HEK293 (cell line): ENCODE measurements around the gene CSPG4.

Experiments used
- BCL11A ChIP-seq: fragments of 450-650 bp; formaldehyde crosslinking; IDR thresholded peaks from 2 replicates; pipeline ENCODE4 v1.5.1; 2016; ENCODE audit warnings: low read depth, missing biosample characterization, missing genetic modification characterization
- CTCF ChIP-seq: fragments of 450-650 bp; formaldehyde crosslinking; IDR thresholded peaks from 2 replicates; pipeline ENCODE4 v1.5.1; 2016; ENCODE audit warnings: missing biosample characterization, missing genetic modification characterization
- HOXA7 ChIP-seq: sonication (generic); formaldehyde crosslinking; IDR thresholded peaks from 2 replicates; pipeline ENCODE4 v1.8.1; 2022; ENCODE audit warnings: missing genetic modification reagents, borderline replicate concordance
- HOXD13 ChIP-seq: sonication (generic); formaldehyde crosslinking; IDR thresholded peaks from 2 replicates; pipeline ENCODE4 v1.8.0; 2022; ENCODE audit warnings: missing genetic modification reagents, borderline replicate concordance
- KLF9 ChIP-seq: fragments of 450-650 bp; formaldehyde crosslinking; IDR thresholded peaks from 2 replicates; pipeline ENCODE4 v1.5.1; 2016; ENCODE audit warnings: missing biosample characterization, missing genetic modification characterization, low read depth
- SP2 ChIP-seq: fragments of 450-650 bp; formaldehyde crosslinking; IDR thresholded peaks from 2 replicates; pipeline ENCODE4 v1.5.1; 2016; ENCODE audit warnings: missing biosample characterization, missing genetic modification characterization
- SP7 ChIP-seq: fragments of 450-650 bp; formaldehyde crosslinking; IDR thresholded peaks from 2 replicates; pipeline ENCODE4 v1.5.1; 2016; ENCODE audit warnings: missing biosample characterization, missing genetic modification characterization
- YY1 ChIP-seq: fragments of 450-650 bp; formaldehyde crosslinking; IDR thresholded peaks from 2 replicates; pipeline ENCODE4 v1.5.1; 2018; ENCODE audit warnings: missing biosample characterization, missing genetic modification characterization
- ZBTB44 ChIP-seq: fragments of 450-650 bp; IDR thresholded peaks from 2 replicates; pipeline ENCODE4 v1.5.1; 2018; ENCODE audit warnings: missing biosample characterization, mild to moderate bottlenecking, missing genetic modification characterization
- ZBTB48 ChIP-seq: fragments of 450-650 bp; formaldehyde crosslinking; IDR thresholded peaks from 2 replicates; pipeline ENCODE4 v1.5.1; 2016; ENCODE audit warnings: missing biosample characterization, missing genetic modification characterization
- ZBTB8A ChIP-seq: fragments of 450-650 bp; formaldehyde crosslinking; IDR thresholded peaks from 2 replicates; pipeline ENCODE4 v1.5.1; 2016; ENCODE audit warnings: missing biosample characterization, missing genetic modification characterization
- ZFP69B ChIP-seq: fragments of 450-650 bp; formaldehyde crosslinking; IDR thresholded peaks from 2 replicates; pipeline ENCODE4 v1.5.1; 2016; ENCODE audit warnings: missing biosample characterization, missing genetic modification characterization
- ZNF112 ChIP-seq: fragments of 450-650 bp; formaldehyde crosslinking; IDR thresholded peaks from 2 replicates; pipeline ENCODE4 v1.5.0; 2017; ENCODE audit warnings: missing biosample characterization, missing genetic modification characterization
- ZNF148 ChIP-seq: fragments of 450-650 bp; formaldehyde crosslinking; IDR thresholded peaks from 2 replicates; pipeline ENCODE4 v1.5.0; 2017; ENCODE audit warnings: missing biosample characterization, missing genetic modification characterization, borderline replicate concordance
- ZNF2 ChIP-seq: fragments of 450-650 bp; formaldehyde crosslinking; IDR thresholded peaks from 2 replicates; pipeline ENCODE4 v1.5.1; 2016; ENCODE audit warnings: missing biosample characterization, missing genetic modification characterization
- ZNF211 ChIP-seq: fragments of 450-650 bp; formaldehyde crosslinking; IDR thresholded peaks from 2 replicates; pipeline ENCODE4 v1.5.1; 2016; ENCODE audit warnings: low read depth, missing biosample characterization, missing genetic modification characterization
- ZNF292 ChIP-seq: fragments of 450-650 bp; formaldehyde crosslinking; IDR thresholded peaks from 2 replicates; pipeline ENCODE4 v1.5.1; 2016; ENCODE audit warnings: low read depth, missing biosample characterization, missing genetic modification characterization, borderline replicate concordance
- ZNF324 ChIP-seq: fragments of 450-650 bp; formaldehyde crosslinking; IDR thresholded peaks from 2 replicates; pipeline ENCODE4 v1.5.1; 2016; ENCODE audit warnings: missing biosample characterization, missing genetic modification characterization
- ZNF335 ChIP-seq: fragments of 450-650 bp; formaldehyde crosslinking; conservative IDR thresholded peaks from 2 replicates; pipeline ENCODE4 v1.5.1; 2016; ENCODE audit warnings: missing biosample characterization, missing genetic modification characterization
- ZNF341 ChIP-seq: fragments of 450-650 bp; formaldehyde crosslinking; IDR thresholded peaks from 2 replicates; pipeline ENCODE4; 2016; ENCODE audit warnings: low read depth, missing biosample characterization, missing genetic modification characterization
- ZNF354C ChIP-seq: fragments of 450-650 bp; formaldehyde crosslinking; IDR thresholded peaks from 2 replicates; pipeline ENCODE4 v1.5.1; 2016; ENCODE audit warnings: missing biosample characterization, missing genetic modification characterization, low read depth, borderline replicate concordance
- ZNF416 ChIP-seq: fragments of 450-650 bp; formaldehyde crosslinking; IDR thresholded peaks from 2 replicates; pipeline ENCODE4 v1.5.1; 2016; ENCODE audit warnings: missing biosample characterization, missing genetic modification characterization
- ZNF426 ChIP-seq: fragments of 450-650 bp; formaldehyde crosslinking; IDR thresholded peaks from 2 replicates; pipeline ENCODE4 v1.5.1; 2017; ENCODE audit warnings: missing biosample characterization, missing genetic modification characterization, mild to moderate bottlenecking, inconsistent platforms, moderate library complexity
- ZNF529 ChIP-seq: fragments of 450-650 bp; formaldehyde crosslinking; IDR thresholded peaks from 2 replicates; pipeline ENCODE4 v1.5.1; 2017; ENCODE audit warnings: missing genetic modification characterization, missing biosample characterization; ENCODE audit not compliant: insufficient replicate concordance
- ZNF558 ChIP-seq: fragments of 450-650 bp; formaldehyde crosslinking; IDR thresholded peaks from 2 replicates; pipeline ENCODE4 v1.5.1; 2016; ENCODE audit warnings: missing biosample characterization, missing genetic modification characterization
- ZNF560 ChIP-seq: fragments of 450-650 bp; formaldehyde crosslinking; IDR thresholded peaks from 2 replicates; pipeline ENCODE4 v1.5.1; 2017; ENCODE audit warnings: missing biosample characterization, missing genetic modification characterization, borderline replicate concordance
- ZNF629 ChIP-seq: fragments of 450-650 bp; formaldehyde crosslinking; IDR thresholded peaks from 2 replicates; pipeline ENCODE4 v1.5.1; 2017; ENCODE audit warnings: missing biosample characterization, missing genetic modification characterization
- ZNF645 ChIP-seq: fragments of 450-650 bp; formaldehyde crosslinking; IDR thresholded peaks from 2 replicates; pipeline ENCODE4; 2016; ENCODE audit warnings: missing biosample characterization, missing genetic modification characterization
- ZNF677 ChIP-seq: fragments of 450-650 bp; IDR thresholded peaks from 2 replicates; pipeline ENCODE4 v1.5.0; 2018; ENCODE audit warnings: missing biosample characterization, mild to moderate bottlenecking, missing genetic modification characterization, moderate library complexity
- ZNF747 ChIP-seq: fragments of 450-650 bp; formaldehyde crosslinking; IDR thresholded peaks from 2 replicates; pipeline ENCODE4 v1.5.1; 2016; ENCODE audit warnings: missing biosample characterization, missing genetic modification characterization
- ZNF792 ChIP-seq: fragments of 450-650 bp; formaldehyde crosslinking; IDR thresholded peaks from 2 replicates; pipeline ENCODE4 v1.5.1; 2016; ENCODE audit warnings: missing biosample characterization, missing genetic modification characterization
- ZSCAN23 ChIP-seq: fragments of 450-650 bp; formaldehyde crosslinking; IDR thresholded peaks from 2 replicates; pipeline ENCODE4 v1.5.1; 2016; ENCODE audit warnings: missing biosample characterization, missing genetic modification characterization
- ZSCAN30 ChIP-seq: fragments of 450-650 bp; IDR thresholded peaks from 2 replicates; pipeline ENCODE4 v1.5.1; 2018; ENCODE audit warnings: missing biosample characterization, mild to moderate bottlenecking, missing genetic modification characterization, moderate library complexity
- ZXDB ChIP-seq: fragments of 450-650 bp; formaldehyde crosslinking; IDR thresholded peaks from 2 replicates; pipeline ENCODE4 v1.5.1; 2016; ENCODE audit warnings: missing biosample characterization, missing genetic modification characterization

Gene CSPG4

GRCh38 chr15:75625542-75626347 lies 86.9 kb downstream of the CSPG4 start, which contains the start of gene SNUPN (continued):
- TF ChIP-seq ZNF645 (no peak), ZSCAN23 (tag by site-specific recombination) (no peak), KLF9 (peak; percentile 84), ZNF354C (tag by site-specific recombination) (no peak), SP2 (tag by site-specific recombination) (peak; percentile 99), SP7 (peak; percentile 92), ZNF341 (tag by site-specific recombination) (peak; percentile 94), ZNF560 (tag by site-specific recombination) (no peak), ZNF148 (no peak; the same call in 1 of the 2 replicates), ZNF2 (tag by site-specific recombination) (peak; percentile 64; the same call in 1 of the 2 replicates), ZBTB48 (tag by site-specific recombination) (peak; percentile 93), YY1 (tag by site-specific recombination) (0 out of 2 replicates have a peak, but pooled peaks have one; percentile 3), ZNF292 (tag by site-specific recombination) (no peak), ZNF677 (peak; percentile 54; the same call in 1 of the 2 replicates), BCL11A (tag by site-specific recombination) (peak; percentile 94), ZNF426 (tag by site-specific recombination) (no peak), ZNF558 (tag by site-specific recombination) (no peak; the same call in 1 of the 2 replicates), HOXD13 (CRISPR knock-in tag) (no peak), ZXDB (tag by site-specific recombination) (peak; percentile 93), ZSCAN30 (tag by site-specific recombination) (peak; percentile 71), HOXA7 (CRISPR knock-in tag) (no peak), ZNF416 (tag by site-specific recombination) (no peak), ZNF211 (tag by site-specific recombination) (no peak), ZNF335 (tag by site-specific recombination) (peak; percentile 96), ZNF629 (tag by site-specific recombination) (peak; percentile 80), ZBTB8A (tag by site-specific recombination) (peak; percentile 89), ZBTB44 (tag by site-specific recombination) (no peak; the same call in 1 of the 2 replicates), ZNF747 (tag by site-specific recombination) (no peak), ZFP69B (tag by site-specific recombination) (peak; percentile 100), CTCF (tag by site-specific recombination) (peak; percentile 6; the same call in 1 of the 2 replicates), ZNF792 (peak; percentile 82; the same call in 1 of the 2 replicates), ZNF324 (tag by site-specific recombination) (peak; percentile 52; the same call in 1 of the 2 replicates), ZNF529 (no peak), ZNF112 (tag by site-specific recombination) (no peak)
